Activated CD8-positive, alpha-beta memory T cell treated with anti-CD3 and anti-CD28 coated beads for 36 hours (primary cell): ENCODE results near the gene CHRM5. TPM values are rescaled to one million over a fixed set of nuclear protein-coding genes. Genes with fewer than 3 reads are reported as not detected.
"Not testable (repeated sequence)": the region's sequence is repeated elsewhere in the genome, so short reads cannot be mapped to it uniquely, and the experiment has no call there.

Experiments
- CTCF ChIA-PET: fragments of 350-600 bp; sonication (Branson Sonifier 250); formaldehyde crosslinking; loops from one replicate; lab custom pipeline; 2021; ENCODE audit warnings: antibody characterized with exemption; lab: Charles Lee
- POLR2A ChIA-PET: fragments of 350-600 bp; sonication (Branson Sonifier 250); formaldehyde crosslinking; loops from one replicate; lab custom pipeline; 2021; ENCODE audit warnings: antibody characterized with exemption; lab: Charles Lee
- total RNA-seq, 2 experiments: library from RNA; stranded (reverse); gene quantifications; one replicate each; pipeline ENCODE4 v1.2.3, GENCODE V29; 2021

The CHRM5 gene
- total RNA-seq, 2 experiments from 2014 or later = not detected

- POLR2A ChIA-PET = no interaction called here
Observed at GRCh38 chr15:33982516-33982915, 14.2 kb downstream of the CHRM5 start.

DNA sequence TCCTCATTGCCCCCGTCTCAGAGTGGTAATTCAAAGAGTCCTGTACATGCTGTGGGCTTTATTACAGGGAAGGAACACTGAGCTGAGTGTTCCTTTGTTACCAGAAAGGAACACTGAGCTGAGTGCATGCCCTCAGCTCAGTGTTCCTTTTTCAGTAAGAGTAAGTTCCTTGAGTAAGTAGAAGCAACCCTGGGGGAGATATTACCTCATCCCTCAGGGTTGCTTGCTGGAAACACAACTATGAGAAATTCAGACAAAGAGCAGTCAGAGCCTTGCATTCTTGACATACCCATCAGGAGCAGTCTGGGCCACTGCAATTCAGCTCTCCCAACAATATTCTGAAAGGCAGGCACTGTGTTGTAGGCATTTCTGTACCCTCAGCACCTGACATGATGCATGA is 17.0 kb downstream of the CHRM5 start:
- ChIA-PET CTCF (no interaction called here), POLR2A (no interaction called here)

More at GRCh38 chr15:33982516-33982915, 14.2 kb downstream of the CHRM5 start:
- CTCF ChIA-PET = no interaction called here

- ChIA-PET POLR2A (no interaction called here), CTCF (no interaction called here)
Observed at GRCh38 chr15:33985751-33986150, 17.5 kb downstream of the CHRM5 start.

GRCh38 chr15:33987444-33987843 is 19.1 kb downstream of the CHRM5 start:
- POLR2A ChIA-PET = no interaction called here
- CTCF ChIA-PET = no interaction called here

- ChIA-PET POLR2A (no interaction called here), CTCF (no interaction called here)
Observed at GRCh38 chr15:33988384-33988783, 20.1 kb downstream of the CHRM5 start.

DNA sequence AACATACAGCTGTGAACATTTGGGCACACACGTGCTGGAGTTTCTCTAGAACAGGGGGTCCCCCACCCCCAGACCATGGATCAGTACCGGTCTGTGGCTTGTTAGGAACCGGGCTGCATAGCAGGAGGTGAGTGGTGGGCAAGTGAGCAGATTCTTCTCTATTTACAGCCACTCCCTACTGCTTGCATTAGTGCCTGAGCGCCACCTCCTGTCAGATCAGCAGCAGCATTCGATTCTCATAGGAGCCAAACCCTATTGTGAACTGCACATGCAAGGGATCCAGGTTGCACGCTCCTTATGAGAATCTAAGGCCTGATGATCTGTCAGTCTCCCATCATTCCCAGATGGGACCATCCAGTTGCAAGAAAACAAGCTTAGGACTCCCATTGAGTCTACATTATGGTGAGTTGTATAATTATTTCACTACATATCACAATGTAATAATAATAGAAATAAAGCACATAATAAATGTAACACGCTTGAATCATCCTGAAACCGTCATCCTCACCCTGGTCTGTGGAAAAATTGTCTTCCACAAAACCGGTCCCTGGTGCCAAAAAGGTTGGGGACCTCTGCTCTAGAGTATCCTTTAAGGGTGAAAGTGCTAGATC is 25.8 kb downstream of the CHRM5 start:
- CTCF ChIA-PET = no interaction called here

DNA sequence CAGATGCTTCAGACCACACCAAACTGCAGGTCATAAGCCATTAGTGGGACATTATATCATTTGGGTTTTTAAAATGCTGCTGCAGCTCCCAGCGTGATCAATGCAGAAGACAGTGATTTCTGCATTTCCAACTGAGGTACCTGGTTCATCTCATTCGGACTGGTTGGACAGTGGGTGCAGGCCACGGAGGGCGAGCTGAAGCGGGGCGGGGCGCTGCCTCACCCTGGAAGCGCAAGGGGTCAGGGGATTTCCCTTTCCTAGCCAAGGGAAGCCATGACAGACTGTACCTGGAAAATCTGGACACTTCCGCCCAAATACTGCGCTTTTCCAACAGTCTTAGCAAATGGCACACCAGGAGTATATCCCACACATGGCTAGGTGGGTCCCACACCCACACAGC is 27.4 kb downstream of the CHRM5 start:
- CTCF ChIA-PET, POLR2A ChIA-PET: not testable (repeated sequence)

More for the DNA sequence above, 25.8 kb downstream of the CHRM5 start:
- POLR2A ChIA-PET = no interaction called here

- ChIA-PET CTCF (no interaction called here), POLR2A (no interaction called here)
Observed at GRCh38 chr15:34001536-34001935, 33.2 kb downstream of the CHRM5 start.

DNA sequence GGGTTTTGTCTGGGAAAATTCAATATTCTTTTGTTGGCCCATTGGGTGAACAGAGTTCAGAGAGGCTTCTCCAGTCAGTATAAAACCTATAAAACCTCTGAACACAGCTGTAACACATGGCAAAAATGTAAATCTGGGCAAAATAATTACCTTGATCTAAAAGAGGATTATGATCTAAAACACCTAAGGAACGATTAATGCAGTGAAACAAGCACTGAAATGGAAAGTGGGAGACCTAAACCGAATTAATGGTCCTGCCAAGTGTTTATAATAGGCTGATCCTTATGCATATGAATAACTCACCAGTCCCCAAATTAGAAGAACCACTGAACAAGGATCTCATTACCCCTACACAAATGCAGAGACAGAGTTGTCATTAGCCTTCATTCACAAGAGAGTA is 38.1 kb downstream of the CHRM5 start:
- ChIA-PET POLR2A (no interaction called here), CTCF (no interaction called here)

GRCh38 chr15:34009656-34010055 is 41.4 kb downstream of the CHRM5 start:
- POLR2A ChIA-PET = no interaction called here
- CTCF ChIA-PET = no interaction called here

DNA sequence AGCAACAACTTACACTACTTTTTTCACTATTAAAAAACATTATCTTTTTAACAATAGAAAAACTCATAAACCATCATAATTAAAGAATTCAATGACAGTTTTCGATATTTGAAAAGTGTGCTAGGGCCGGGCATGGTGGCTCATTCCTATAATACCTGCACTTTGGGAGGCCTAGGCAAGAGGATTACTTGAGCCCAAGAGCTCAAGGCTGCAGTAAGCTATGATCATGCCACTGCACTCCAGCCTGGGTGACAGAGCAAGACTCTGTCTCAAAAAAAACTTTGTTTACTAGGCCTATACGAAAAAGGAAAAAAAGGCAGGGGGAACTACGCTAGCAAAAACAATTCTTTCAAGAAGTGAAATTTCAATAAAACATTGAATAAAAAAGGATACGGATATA is 42.6 kb downstream of the CHRM5 start:
- POLR2A ChIA-PET = no interaction called here
- CTCF ChIA-PET = no interaction called here

GRCh38 chr15:34011481-34011880 is 43.2 kb downstream of the CHRM5 start:
- ChIA-PET CTCF (no interaction called here), POLR2A (no interaction called here)

DNA sequence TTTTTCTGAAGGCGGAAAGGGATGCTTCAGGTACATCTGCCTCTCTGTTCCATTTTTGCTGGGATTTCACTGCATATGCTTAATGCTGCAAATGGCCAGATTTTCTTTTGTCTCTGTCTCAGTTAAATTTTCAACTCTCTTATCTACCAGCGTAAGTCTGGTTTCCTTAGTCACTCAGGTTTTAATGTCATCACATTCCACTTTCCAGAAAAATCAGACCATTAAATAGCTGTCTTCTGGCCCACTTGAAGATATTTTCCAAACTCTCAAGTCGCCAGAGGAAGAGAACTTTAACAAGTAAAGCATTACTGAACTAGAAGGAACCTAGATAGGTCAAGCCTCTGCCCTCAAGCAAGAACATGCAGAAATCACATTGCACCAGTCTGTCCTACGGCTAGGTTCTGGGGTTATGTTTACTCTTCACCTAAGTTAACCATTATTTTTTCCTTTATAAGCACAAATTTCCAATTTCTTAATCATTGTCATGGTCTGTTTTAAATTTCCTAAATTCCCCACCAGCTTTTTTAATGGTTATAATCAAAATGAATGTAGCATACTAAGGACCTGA is 44.2 kb downstream of the CHRM5 start:
- ChIA-PET CTCF (no interaction called here), POLR2A (no interaction called here)

- POLR2A ChIA-PET = no interaction called here
- CTCF ChIA-PET = no interaction called here
Observed at GRCh38 chr15:34013746-34014145, 45.4 kb downstream of the CHRM5 start.

GRCh38 chr15:34014556-34014955 is 46.3 kb downstream of the CHRM5 start:
- POLR2A ChIA-PET = no interaction called here
- CTCF ChIA-PET = no interaction called here

- CTCF ChIA-PET = interaction anchor here (1.2 kb wide), 1 partner anchor 19 kb away, joined by 3 read pairs; no protein-coding TSS in a partner anchor
- POLR2A ChIA-PET = interaction anchor here (0.5 to 0.8 kb wide), 2 partner anchors 37 to 952 kb away, joined by 3 read pairs; partner anchors contain the start of gene AQR
Observed at GRCh38 chr15:34018021-34018645, 49.8 kb downstream of the CHRM5 start.

DNA sequence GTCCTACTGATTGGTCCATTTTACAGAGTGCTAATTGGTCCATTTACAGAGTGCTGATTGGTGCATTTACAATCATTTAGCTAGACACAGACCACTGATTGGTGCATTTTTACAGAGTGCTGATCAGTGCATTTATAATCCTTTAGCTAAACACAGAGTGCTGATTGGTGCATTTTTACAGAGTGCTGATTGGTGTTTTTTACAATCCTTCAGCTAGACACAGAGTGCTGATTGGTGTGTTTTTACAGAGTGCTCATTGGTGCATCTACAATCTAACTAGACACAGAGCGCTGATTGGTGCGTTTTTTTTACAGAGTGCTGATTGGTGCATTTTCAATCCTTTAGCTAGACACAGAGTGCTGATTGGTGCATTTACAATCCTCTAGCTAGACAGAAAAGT is 50.4 kb downstream of the CHRM5 start:
- CTCF ChIA-PET = interaction anchor here (1.2 kb wide), 1 partner anchor 19 kb away, joined by 3 read pairs; no protein-coding TSS in a partner anchor

GRCh38 chr15:34019369-34019990 is 51.2 kb downstream of the CHRM5 start:
- POLR2A ChIA-PET = interaction anchor here (0.8 kb wide), 1 partner anchor 38 kb away, joined by 3 read pairs; no protein-coding TSS in a partner anchor

More for the DNA sequence above, 50.4 kb downstream of the CHRM5 start:
- POLR2A ChIA-PET = interaction anchor here (0.8 kb wide), 1 partner anchor 38 kb away, joined by 3 read pairs; no protein-coding TSS in a partner anchor

GRCh38 chr15:34023907-34024306 is 55.6 kb downstream of the CHRM5 start:
- POLR2A ChIA-PET = no interaction called here
- CTCF ChIA-PET = no interaction called here

More at GRCh38 chr15:34019369-34019990, 51.2 kb downstream of the CHRM5 start:
- CTCF ChIA-PET = no interaction called here

DNA sequence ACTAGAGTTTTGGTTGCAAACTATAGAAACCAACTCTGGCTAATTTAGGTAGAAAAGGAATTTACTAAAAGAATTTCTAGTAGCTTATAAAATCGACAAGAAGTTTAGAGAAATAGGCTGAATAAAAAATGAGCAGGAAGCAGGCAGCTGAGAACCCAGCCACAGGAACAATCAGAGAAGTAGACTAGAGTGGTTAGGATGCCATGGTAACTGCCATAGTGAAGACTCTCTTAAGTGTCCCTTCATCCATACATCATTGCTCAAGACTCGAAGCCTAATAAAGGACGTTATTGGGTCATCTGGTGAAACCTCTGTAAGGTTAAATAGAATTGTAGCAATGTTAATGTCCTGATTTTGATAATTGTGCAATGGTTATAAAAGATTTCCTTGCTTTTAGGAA is 57.0 kb downstream of the CHRM5 start:
- POLR2A ChIA-PET = no interaction called here
- CTCF ChIA-PET = no interaction called here
